Daoy (cell line): Measurements from ENCODE around the gene FLT1. TPM values are rescaled to one million over a fixed set of nuclear protein-coding genes. Genes with fewer than 3 reads are reported as not detected.
A peak's percentile ranks its signal among the peaks of the same experiment; 100 is the strongest.

Experiments
- DNase-seq: peaks from one replicate; pipeline ENCODE4 v3.0.0-alpha.2; 2015; ENCODE audit warnings: low read depth
- total RNA-seq: library from RNA; depleted of rRNA; stranded (reverse); fragments of >200 nt; shearing (Covaris generic); gene quantifications from 2 replicates; pipeline ENCODE4 v1.2.3, GENCODE V29; 2014

FLT1 gene
- total RNA-seq, 1 experiment from 2014 or later: 5.4 TPM

GRCh38 chr13:28426381-28426780 is 68.5 kb downstream of the FLT1 start:
- DNase-seq: no peak

- no peak for DNase-seq
These were observed 69.1 kb downstream of the FLT1 start for GRCh38 chr13:28425793-28426192.

DNA sequence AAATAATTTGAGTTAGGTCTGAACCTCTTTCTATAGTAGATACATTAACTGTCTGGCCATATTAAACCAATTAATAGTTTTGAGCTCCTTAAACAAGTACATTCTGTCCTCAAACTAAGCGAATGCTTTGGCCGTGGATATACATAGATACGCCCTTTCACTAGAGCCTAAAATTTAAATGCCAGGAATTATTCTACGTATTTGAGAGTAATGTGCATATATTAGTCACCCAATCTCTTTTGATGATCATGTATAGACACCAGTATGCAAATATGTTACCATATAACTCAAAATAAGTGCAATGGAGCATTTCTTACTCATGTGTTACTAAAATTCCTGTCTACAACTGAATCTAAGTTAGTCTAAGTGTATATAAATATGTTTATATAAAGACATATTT is 70.4 kb downstream of the FLT1 start:
- DNase-seq: no peak

GRCh38 chr13:28423010-28423409 is 71.9 kb downstream of the FLT1 start:
- DNase-seq: peak; percentile 17

- no peak for DNase-seq
These were observed 73.1 kb downstream of the FLT1 start for GRCh38 chr13:28421676-28422410.

- DNase-seq: no peak
These were observed 74.2 kb downstream of the FLT1 start for GRCh38 chr13:28420704-28421103.

- DNase-seq: no peak
These were observed 78.9 kb downstream of the FLT1 start for GRCh38 chr13:28415994-28416421.

- DNase-seq: no peak
These were observed 80.9 kb downstream of the FLT1 start for GRCh38 chr13:28413999-28414398.

DNA sequence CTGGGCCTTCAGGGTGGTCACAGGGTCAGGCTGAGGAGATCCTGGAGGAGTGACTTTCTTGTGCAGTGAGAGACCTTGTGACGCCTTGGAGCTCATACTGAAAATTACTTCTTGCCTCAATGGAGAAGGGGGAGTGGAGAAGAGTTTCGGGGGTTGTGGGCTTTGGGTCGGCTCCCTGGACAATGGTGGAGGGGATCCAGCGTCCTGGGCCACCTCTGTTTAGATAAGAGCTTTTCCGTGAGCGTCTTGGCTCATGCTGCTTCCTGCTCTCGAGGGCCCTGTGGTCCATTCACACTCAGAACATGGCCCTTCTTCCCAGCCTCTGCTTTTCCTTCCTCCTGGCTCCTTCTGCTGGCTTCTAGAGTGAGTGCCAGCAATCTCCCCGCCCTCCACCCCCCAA is 81.9 kb downstream of the FLT1 start:
- no peak for DNase-seq

- no peak for DNase-seq
These were observed 83.0 kb downstream of the FLT1 start for GRCh38 chr13:28411831-28412353.

DNA sequence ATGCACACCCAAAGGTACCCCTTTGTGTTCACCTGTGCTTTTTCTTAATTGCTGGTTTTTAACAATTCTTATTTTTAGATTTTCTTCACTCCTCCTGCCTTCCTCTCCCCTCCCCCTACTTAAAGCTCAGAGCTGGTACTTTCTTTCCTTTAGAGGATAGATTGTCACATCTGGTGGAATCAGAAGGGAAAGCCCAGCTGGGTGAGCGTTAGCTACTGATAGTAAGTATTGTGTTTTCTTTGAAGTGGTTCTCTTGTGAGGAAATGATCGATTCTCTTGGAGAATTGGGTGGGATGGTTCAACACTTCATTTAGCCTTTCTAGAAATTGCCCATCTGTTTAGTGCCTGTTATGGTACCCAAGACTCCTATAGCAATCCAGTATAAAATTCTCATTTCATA is 84.8 kb downstream of the FLT1 start:
- DNase-seq: no peak

DNA sequence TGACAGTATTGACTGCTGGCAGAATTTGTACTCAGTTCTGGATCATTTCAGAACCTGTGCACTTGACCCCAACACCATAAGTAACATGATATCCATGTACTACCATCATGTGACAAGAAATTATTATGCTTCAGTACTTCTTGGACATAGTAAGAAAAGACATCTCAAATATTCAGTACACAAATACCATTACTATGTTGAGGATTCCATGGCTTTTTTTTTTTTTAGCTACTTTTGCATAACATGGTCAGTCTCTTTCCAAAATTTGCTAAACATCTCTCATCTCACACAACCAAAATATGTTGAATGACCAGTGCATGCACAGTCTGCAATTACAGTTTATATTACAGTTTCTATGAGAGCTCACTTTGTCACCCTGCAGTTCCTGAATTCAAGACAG is 85.3 kb downstream of the FLT1 start:
- no peak for DNase-seq

DNA sequence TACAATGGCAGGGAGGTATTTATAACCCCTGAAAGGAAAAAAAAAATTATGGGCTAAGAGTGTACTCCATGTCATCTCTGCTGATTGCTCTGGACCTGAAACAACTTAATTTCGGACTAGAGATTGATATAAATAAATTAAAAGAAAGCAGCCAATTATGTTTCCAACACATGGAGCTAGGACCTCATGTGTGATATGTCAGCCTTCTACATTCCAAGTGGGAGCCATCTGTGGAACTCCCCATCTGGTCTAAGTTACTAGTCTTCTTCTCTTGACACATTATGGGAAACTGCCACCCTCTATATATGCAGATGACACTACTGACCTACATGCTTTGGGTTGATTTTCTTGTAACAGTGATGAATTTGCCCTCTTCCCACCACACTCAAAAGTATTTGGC is 86.1 kb downstream of the FLT1 start:
- DNase-seq: no peak

DNA sequence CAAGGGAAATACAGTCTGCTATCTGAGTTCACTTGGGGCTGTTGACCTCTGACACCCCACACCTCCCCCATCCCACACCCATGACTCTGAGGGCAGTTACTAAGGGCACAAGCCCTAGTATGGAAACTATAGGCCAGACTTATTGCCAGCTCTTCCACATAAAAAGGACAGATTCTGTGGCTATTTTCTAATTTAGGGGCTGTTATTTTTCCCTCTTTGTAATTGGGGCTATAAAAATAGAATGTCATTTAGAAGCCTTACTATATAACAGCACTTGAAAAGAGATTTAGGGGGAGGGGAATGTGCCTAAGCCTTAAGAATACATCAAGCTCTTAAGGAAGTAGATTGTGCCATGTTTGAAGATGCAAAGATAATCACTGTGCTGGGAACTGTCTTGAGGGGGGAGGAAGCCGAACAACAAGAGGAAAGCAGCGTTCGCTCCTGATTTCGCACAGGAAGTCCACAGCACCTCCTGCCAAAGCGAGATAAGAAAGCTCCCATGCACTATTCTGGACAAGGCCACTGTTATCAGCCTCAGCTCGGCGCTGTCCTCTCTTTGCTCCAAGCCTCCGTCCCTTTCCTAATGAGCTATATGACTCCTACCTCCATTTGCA is 86.6 kb downstream of the FLT1 start:
- no peak for DNase-seq

DNA sequence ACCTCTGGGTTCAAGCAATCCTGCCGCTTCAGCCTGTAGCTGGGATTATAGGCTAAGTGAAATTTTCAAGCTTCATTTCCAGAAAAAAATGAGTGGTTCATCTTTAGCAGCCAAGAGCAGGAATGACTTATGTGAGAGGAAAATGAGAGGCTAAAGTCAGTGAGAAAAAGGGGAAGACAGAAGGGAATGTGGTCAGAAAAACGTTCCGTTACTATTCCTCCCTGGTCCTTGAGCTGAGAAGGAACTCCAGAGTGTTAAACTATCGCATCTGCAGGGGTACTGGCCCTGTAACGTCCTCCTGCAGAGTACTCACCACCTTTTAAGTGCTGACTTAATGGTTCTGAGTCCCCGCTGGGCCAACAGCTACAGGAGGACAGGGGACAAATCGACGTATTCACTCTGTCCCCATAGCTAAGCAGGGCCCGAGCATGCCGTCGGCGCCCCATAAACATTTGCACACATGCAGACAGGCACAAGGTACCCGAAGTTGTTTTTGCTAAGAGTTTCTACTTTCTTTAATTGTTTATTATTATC is 88.1 kb downstream of the FLT1 start:
- no peak for DNase-seq

DNA sequence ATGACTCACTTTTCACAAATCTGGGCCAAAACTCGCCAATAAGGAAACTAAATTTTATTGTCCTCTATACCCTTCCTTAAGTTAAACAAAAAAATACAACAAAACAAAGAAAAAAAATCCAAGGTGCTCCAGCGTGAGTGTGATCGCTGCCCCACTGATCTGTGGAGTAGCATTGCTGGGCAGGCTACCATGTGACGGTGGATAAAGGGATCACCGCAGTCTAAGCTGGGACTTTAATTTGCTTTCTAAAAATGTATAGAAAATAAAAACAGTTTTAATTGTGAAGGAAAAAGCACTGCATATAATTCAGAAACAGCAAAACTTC is 92.9 kb downstream of the FLT1 start:
- DNase-seq: no peak

DNA sequence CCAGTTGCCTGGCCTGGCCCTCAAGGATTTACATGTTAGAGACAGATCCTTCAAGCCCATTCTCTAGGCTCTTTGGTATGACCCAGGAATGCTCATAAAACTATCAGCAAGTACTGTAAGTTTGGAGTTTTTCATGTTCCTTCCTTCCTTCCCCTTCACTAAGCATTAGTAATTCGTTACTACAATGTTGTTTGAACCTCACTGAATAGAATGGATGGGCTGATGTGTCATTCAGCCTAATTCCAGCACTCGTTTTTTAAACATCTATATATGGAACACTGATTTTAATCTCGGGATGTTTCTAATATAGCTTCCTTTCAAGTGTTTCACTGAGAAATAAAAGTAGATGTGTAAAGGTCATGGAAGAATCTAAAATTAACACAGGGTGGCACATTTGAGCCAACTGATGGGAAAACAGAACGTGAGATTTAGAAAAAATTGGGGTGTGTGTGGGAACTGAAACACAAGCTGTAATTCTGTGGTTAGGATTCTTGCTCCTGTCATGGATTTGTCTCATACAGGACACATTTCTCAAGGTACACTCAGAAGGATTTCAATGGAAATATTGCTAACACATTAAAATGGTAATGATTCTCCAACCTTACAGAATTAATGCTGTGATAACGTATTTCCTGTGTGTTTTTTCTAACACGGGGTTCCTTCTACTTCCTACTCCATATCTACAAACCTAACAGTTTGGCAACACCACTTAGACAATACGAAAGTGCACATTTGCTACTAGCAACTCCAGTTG is 93.4 kb downstream of the FLT1 start:
- DNase-seq: peak; percentile 23

DNA sequence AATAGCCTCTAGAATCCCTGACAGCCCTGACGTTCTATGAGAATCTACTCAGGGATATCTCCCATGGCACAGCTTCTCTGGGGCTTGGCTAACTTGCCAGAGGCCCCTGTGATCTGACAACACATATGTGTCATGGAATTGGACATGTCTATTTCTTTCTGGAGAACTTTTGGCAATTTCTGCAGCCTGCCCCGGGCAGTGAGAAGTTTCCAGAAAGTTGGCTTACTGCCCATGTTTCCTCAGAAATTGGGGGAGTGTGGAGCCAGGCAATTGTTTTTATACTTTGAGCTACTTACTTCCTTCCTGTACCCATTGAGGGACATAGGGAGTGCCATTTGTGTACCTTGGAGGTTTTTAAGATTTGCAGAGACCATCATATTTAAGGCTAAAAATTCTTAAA is 98.9 kb downstream of the FLT1 start:
- DNase-seq: no peak

GRCh38 chr13:28394422-28394821 is 100.5 kb downstream of the FLT1 start:
- peak; percentile 7 for DNase-seq

GRCh38 chr13:28392896-28393505 is 101.9 kb downstream of the FLT1 start:
- DNase-seq: no peak

DNA sequence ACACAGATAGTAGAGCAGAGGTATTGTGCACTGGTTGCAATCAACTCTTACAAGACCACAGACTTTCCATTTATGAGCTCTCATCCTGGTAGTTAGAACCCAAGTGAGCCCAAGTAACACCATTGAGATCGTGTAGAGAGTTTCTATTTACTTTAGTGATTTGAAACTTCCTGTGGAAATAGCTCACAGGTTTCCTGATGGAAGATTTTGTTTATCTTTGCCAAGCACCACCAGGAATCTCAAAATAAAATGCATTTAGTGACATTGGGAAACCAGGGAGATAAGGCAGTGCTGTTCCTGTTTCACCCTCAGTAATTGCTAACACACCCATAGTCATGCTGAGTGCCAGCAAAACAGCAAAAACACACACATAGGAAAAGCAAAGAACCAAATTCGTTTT is 102.5 kb downstream of the FLT1 start:
- no peak for DNase-seq
